ENCODE measurements around the gene ALCAM. TPM values are rescaled to one million over a fixed set of nuclear protein-coding genes. Genes with fewer than 3 reads are reported as not detected.
"Not testable (repeated sequence)": the region's sequence is repeated elsewhere in the genome, so short reads cannot be mapped to it uniquely, and the experiment has no call there.

Gene ALCAM
- total RNA-seq, 1 donor from 2014 or later: 7.8 TPM

- Histone ChIP-seq H3K27ac (ENCODE audit: low read depth, low read length) (no peak overlapping the region), H3K4me1 (ENCODE audit: control insufficient read depth in 3 of 3, insufficient read depth in 3 of 3, low read length in 3 of 3) (no peaks in the 10 kb centered on the region), H3K36me3 (ENCODE audit: control insufficient read depth in 3 of 3, insufficient read depth in 3 of 3, low read length in 3 of 3) (no peaks in the 10 kb centered on the region), H3K27me3 (ENCODE audit: control insufficient read depth in 3 of 3, insufficient read depth in 3 of 3, low read length in 3 of 3) (no peaks in the 10 kb centered on the region), H3K9ac (ENCODE audit: low read depth in 1 of 3, low read length in 3 of 3) (no peak overlapping the region), H3K4me3 (ENCODE audit: low read length in 3 of 3) (no peak overlapping the region), H3K9me3 (ENCODE audit: control insufficient read depth in 3 of 3, low read length in 3 of 3) (no peaks in the 10 kb centered on the region)
These were observed 19.3 kb downstream of the ALCAM start for GRCh38 chr3:105385819-105386508.

- no peaks in the 10 kb centered on the region for H3K4me1 ChIP-seq (ENCODE audit: control insufficient read depth in 3 of 3, insufficient read depth in 3 of 3, low read length in 3 of 3)
- no peaks in the 10 kb centered on the region for H3K36me3 ChIP-seq (ENCODE audit: control insufficient read depth in 3 of 3, insufficient read depth in 3 of 3, low read length in 3 of 3)
- no peak overlapping the region for H3K27ac ChIP-seq (ENCODE audit: low read depth, low read length)
- H3K9ac ChIP-seq (ENCODE audit: low read depth in 1 of 3, low read length in 3 of 3): no peak overlapping the region
- H3K4me3 ChIP-seq (ENCODE audit: low read length in 3 of 3): no peak overlapping the region
- H3K27me3 ChIP-seq (ENCODE audit: control insufficient read depth in 3 of 3, insufficient read depth in 3 of 3, low read length in 3 of 3): no peaks in the 10 kb centered on the region
- H3K9me3 ChIP-seq (ENCODE audit: control insufficient read depth in 3 of 3, low read length in 3 of 3): no peaks in the 10 kb centered on the region
These were observed 20.5 kb downstream of the ALCAM start for GRCh38 chr3:105387122-105387751.

GRCh38 chr3:105388176-105388575, 21.5 kb downstream of the ALCAM start:
- Histone ChIP-seq H3K27ac (ENCODE audit: low read depth, low read length) (no peak overlapping the region), H3K36me3 (ENCODE audit: control insufficient read depth in 3 of 3, insufficient read depth in 3 of 3, low read length in 3 of 3) (no peaks in the 10 kb centered on the region), H3K27me3 (ENCODE audit: control insufficient read depth in 3 of 3, insufficient read depth in 3 of 3, low read length in 3 of 3) (no peaks in the 10 kb centered on the region), H3K9ac (ENCODE audit: low read depth in 1 of 3, low read length in 3 of 3) (no peak overlapping the region), H3K9me3 (ENCODE audit: control insufficient read depth in 3 of 3, low read length in 3 of 3) (no peaks in the 10 kb centered on the region), H3K4me1 (ENCODE audit: control insufficient read depth in 3 of 3, insufficient read depth in 3 of 3, low read length in 3 of 3) (no peaks in the 10 kb centered on the region), H3K4me3 (ENCODE audit: low read length in 3 of 3) (no peak overlapping the region)

GRCh38 chr3:105389759-105390158, 23.1 kb downstream of the ALCAM start:
- H3K27me3 ChIP-seq (ENCODE audit: control insufficient read depth in 3 of 3, insufficient read depth in 3 of 3, low read length in 3 of 3); H3K36me3 ChIP-seq (ENCODE audit: control insufficient read depth in 3 of 3, insufficient read depth in 3 of 3, low read length in 3 of 3); H3K9ac ChIP-seq (ENCODE audit: low read depth in 1 of 3, low read length in 3 of 3); H3K4me3 ChIP-seq (ENCODE audit: low read length in 3 of 3); H3K9me3 ChIP-seq (ENCODE audit: control insufficient read depth in 3 of 3, low read length in 3 of 3); H3K4me1 ChIP-seq (ENCODE audit: control insufficient read depth in 3 of 3, insufficient read depth in 3 of 3, low read length in 3 of 3); H3K27ac ChIP-seq (ENCODE audit: low read depth, low read length): not testable (repeated sequence)

GRCh38 chr3:105392598-105392997, 25.9 kb downstream of the ALCAM start:
- H3K9me3 ChIP-seq (ENCODE audit: control insufficient read depth in 3 of 3, low read length in 3 of 3); H3K27me3 ChIP-seq (ENCODE audit: control insufficient read depth in 3 of 3, insufficient read depth in 3 of 3, low read length in 3 of 3); H3K27ac ChIP-seq (ENCODE audit: low read depth, low read length); H3K9ac ChIP-seq (ENCODE audit: low read depth in 1 of 3, low read length in 3 of 3); H3K36me3 ChIP-seq (ENCODE audit: control insufficient read depth in 3 of 3, insufficient read depth in 3 of 3, low read length in 3 of 3); H3K4me3 ChIP-seq (ENCODE audit: low read length in 3 of 3); H3K4me1 ChIP-seq (ENCODE audit: control insufficient read depth in 3 of 3, insufficient read depth in 3 of 3, low read length in 3 of 3): not testable (repeated sequence)

GRCh38 chr3:105394177-105394576, 27.5 kb downstream of the ALCAM start:
- no peak overlapping the region for H3K9ac ChIP-seq (ENCODE audit: low read depth in 1 of 3, low read length in 3 of 3)
- no peaks in the 10 kb centered on the region for H3K27me3 ChIP-seq (ENCODE audit: control insufficient read depth in 3 of 3, insufficient read depth in 3 of 3, low read length in 3 of 3)
- no peak overlapping the region for H3K27ac ChIP-seq (ENCODE audit: low read depth, low read length)
- no peaks in the 10 kb centered on the region for H3K4me1 ChIP-seq (ENCODE audit: control insufficient read depth in 3 of 3, insufficient read depth in 3 of 3, low read length in 3 of 3)
- no peaks in the 10 kb centered on the region for H3K9me3 ChIP-seq (ENCODE audit: control insufficient read depth in 3 of 3, low read length in 3 of 3)
- no peak overlapping the region for H3K4me3 ChIP-seq (ENCODE audit: low read length in 3 of 3)
- no peaks in the 10 kb centered on the region for H3K36me3 ChIP-seq (ENCODE audit: control insufficient read depth in 3 of 3, insufficient read depth in 3 of 3, low read length in 3 of 3)

- Histone ChIP-seq H3K27ac (ENCODE audit: low read depth, low read length) (no peak overlapping the region), H3K27me3 (ENCODE audit: control insufficient read depth in 3 of 3, insufficient read depth in 3 of 3, low read length in 3 of 3) (no peaks in the 10 kb centered on the region), H3K9ac (ENCODE audit: low read depth in 1 of 3, low read length in 3 of 3) (no peak overlapping the region), H3K4me3 (ENCODE audit: low read length in 3 of 3) (no peak overlapping the region), H3K9me3 (ENCODE audit: control insufficient read depth in 3 of 3, low read length in 3 of 3) (no peaks in the 10 kb centered on the region), H3K36me3 (ENCODE audit: control insufficient read depth in 3 of 3, insufficient read depth in 3 of 3, low read length in 3 of 3) (no peaks in the 10 kb centered on the region), H3K4me1 (ENCODE audit: control insufficient read depth in 3 of 3, insufficient read depth in 3 of 3, low read length in 3 of 3) (no peaks in the 10 kb centered on the region)
These were observed 31.3 kb downstream of the ALCAM start for GRCh38 chr3:105397974-105398373.

- Histone ChIP-seq H3K27ac (ENCODE audit: low read depth, low read length) (no peak overlapping the region), H3K9ac (ENCODE audit: low read depth in 1 of 3, low read length in 3 of 3) (no peak overlapping the region), H3K36me3 (ENCODE audit: control insufficient read depth in 3 of 3, insufficient read depth in 3 of 3, low read length in 3 of 3) (no peaks in the 10 kb centered on the region), H3K9me3 (ENCODE audit: control insufficient read depth in 3 of 3, low read length in 3 of 3) (no peaks in the 10 kb centered on the region), H3K4me3 (ENCODE audit: low read length in 3 of 3) (no peak overlapping the region), H3K27me3 (ENCODE audit: control insufficient read depth in 3 of 3, insufficient read depth in 3 of 3, low read length in 3 of 3) (no peaks in the 10 kb centered on the region), H3K4me1 (ENCODE audit: control insufficient read depth in 3 of 3, insufficient read depth in 3 of 3, low read length in 3 of 3) (no peaks in the 10 kb centered on the region)
These were observed 31.7 kb downstream of the ALCAM start for GRCh38 chr3:105398437-105398836.

GRCh38 chr3:105399062-105399461, 32.4 kb downstream of the ALCAM start:
- Histone ChIP-seq H3K9me3 (ENCODE audit: control insufficient read depth in 3 of 3, low read length in 3 of 3) (no peaks in the 10 kb centered on the region), H3K27me3 (ENCODE audit: control insufficient read depth in 3 of 3, insufficient read depth in 3 of 3, low read length in 3 of 3) (no peaks in the 10 kb centered on the region), H3K36me3 (ENCODE audit: control insufficient read depth in 3 of 3, insufficient read depth in 3 of 3, low read length in 3 of 3) (no peaks in the 10 kb centered on the region), H3K27ac (ENCODE audit: low read depth, low read length) (no peak overlapping the region), H3K4me3 (ENCODE audit: low read length in 3 of 3) (no peak overlapping the region), H3K9ac (ENCODE audit: low read depth in 1 of 3, low read length in 3 of 3) (no peak overlapping the region), H3K4me1 (ENCODE audit: control insufficient read depth in 3 of 3, insufficient read depth in 3 of 3, low read length in 3 of 3) (no peaks in the 10 kb centered on the region)

- Histone ChIP-seq H3K27me3 (ENCODE audit: control insufficient read depth in 3 of 3, insufficient read depth in 3 of 3, low read length in 3 of 3) (no peaks in the 10 kb centered on the region), H3K9ac (ENCODE audit: low read depth in 1 of 3, low read length in 3 of 3) (no peak overlapping the region), H3K9me3 (ENCODE audit: control insufficient read depth in 3 of 3, low read length in 3 of 3) (no peaks in the 10 kb centered on the region), H3K4me3 (ENCODE audit: low read length in 3 of 3) (no peak overlapping the region), H3K4me1 (ENCODE audit: control insufficient read depth in 3 of 3, insufficient read depth in 3 of 3, low read length in 3 of 3) (no peaks in the 10 kb centered on the region), H3K27ac (ENCODE audit: low read depth, low read length) (no peak overlapping the region), H3K36me3 (ENCODE audit: control insufficient read depth in 3 of 3, insufficient read depth in 3 of 3, low read length in 3 of 3) (no peaks in the 10 kb centered on the region)
These were observed 32.9 kb downstream of the ALCAM start for GRCh38 chr3:105399611-105400010.
